Measurements from ENCODE around the gene SMG6.

DNA sequence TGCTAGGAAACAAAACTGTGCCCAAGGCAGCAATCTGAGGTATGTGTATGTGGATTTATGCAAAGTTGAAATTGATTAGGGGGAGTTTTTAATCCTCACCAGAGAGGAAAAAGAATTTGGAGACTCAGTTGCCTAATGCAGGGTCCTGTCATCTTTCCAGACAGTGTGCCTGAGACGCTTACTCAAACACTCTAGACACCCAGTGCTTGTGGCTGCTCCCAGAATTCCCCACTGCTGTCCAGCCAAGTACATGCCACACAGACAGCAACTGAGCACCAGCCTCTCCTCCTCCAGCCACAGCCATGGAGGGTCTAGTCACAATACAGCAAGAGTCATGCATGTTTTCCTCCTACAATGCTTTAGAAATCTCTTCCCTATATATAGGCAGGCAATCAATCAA is 130.6 kb downstream of the SMG6 start:
- TF ChIP-seq, protein P1, sequence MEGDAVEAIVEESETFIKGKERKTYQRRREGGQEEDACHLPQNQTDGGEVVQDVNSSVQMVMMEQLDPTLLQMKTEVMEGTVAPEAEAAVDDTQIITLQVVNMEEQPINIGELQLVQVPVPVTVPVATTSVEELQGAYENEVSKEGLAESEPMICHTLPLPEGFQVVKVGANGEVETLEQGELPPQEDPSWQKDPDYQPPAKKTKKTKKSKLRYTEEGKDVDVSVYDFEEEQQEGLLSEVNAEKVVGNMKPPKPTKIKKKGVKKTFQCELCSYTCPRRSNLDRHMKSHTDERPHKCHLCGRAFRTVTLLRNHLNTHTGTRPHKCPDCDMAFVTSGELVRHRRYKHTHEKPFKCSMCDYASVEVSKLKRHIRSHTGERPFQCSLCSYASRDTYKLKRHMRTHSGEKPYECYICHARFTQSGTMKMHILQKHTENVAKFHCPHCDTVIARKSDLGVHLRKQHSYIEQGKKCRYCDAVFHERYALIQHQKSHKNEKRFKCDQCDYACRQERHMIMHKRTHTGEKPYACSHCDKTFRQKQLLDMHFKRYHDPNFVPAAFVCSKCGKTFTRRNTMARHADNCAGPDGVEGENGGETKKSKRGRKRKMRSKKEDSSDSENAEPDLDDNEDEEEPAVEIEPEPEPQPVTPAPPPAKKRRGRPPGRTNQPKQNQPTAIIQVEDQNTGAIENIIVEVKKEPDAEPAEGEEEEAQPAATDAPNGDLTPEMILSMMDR (IDR thresholded peaks at IDR 0.05): no peak
- peak; percentile 37 to 83 for TF ChIP-seq POLR2AphosphoS5 (IDR thresholded peaks at IDR 0.05)
- TF ChIP-seq EP300 (IDR thresholded peaks at IDR 0.05): no peak

Data from upper lobe of left lung (tissue), 4 donors.